Nucleus accumbens (tissue), 56 donors: Measurements from ENCODE around the gene LDLRAD3.

Source experiments
- DNase-seq, 56 donors: peaks; one replicate each; lab custom pipeline; 2025; lab: John Stamatoyannopoulos, UW

Gene LDLRAD3

DNA sequence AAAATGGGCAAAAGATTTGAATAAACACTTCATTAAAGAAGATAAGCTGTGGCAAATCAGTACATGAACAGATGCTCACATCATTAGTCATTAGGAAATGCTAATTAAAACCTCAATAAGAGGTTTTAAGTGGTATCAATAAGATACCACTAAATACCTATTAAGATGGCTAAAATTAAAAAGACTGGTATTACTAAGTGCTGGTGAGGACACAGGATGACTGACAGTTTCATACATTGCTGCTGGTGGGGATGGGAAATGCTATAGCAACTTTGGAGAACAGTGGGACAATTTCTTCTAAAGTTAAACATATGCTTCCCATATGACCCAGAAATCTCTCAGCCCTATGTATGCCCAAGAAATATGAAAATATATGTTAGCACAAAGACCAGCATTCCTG is 276.1 kb downstream of the LDLRAD3 start:
- DNase-seq, result no peak

GRCh38 chr11:36222831-36223635 is 279.2 kb downstream of the LDLRAD3 start:
- DNase-seq, result peak in 1 of 56 donors; percentile 37

DNA sequence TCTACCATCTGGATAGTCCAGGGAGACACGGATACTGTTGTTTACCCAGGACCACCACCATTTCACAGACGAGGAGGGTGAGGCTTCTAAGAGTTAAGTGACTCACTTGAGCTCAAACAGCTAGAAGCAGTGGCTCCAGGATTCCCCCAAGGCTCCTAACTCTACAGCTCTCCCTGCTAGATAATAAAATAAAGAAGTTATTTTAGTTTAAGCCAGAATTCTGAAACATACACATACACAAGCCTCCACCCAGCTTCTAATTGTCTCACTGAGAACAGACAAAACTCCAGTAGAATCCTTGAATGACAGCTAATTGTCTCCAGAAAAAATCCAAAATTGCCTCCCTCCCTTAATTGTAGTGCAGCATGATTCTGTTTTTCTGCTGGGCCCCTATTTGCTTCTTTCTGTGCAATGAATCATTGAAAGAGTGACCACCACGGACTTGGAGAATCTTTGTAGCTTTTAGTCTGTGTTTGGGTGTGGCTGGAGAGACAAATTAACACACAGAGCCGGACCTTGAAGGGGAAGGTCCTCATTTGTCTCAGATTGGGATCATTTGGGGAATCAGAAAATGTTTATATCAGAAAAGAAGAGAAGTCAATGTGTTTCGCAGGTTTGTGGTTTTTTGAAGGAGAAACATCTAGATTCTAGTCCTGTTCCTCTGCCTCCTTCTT is 280.5 kb downstream of the LDLRAD3 start:
- no peak for DNase-seq

DNA sequence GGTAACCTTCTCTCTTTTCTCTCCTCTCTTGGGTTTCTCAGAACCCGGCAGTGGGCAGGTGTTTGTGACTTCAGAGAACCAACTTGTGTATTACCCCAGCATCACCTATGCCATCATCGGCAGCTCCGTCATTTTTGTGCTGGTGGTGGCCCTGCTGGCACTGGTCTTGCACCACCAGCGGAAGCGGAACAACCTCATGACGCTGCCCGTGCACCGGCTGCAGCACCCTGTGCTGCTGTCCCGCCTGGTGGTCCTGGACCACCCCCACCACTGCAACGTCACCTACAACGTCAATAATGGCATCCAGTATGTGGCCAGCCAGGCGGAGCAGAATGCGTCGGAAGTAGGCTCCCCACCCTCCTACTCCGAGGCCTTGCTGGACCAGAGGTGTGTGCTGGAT is 283.2 kb downstream of the LDLRAD3 start:
- DNase-seq, result no peak

- DNase-seq, result no peak
Observed at GRCh38 chr11:36228689-36229088, 284.8 kb downstream of the LDLRAD3 start.

DNA sequence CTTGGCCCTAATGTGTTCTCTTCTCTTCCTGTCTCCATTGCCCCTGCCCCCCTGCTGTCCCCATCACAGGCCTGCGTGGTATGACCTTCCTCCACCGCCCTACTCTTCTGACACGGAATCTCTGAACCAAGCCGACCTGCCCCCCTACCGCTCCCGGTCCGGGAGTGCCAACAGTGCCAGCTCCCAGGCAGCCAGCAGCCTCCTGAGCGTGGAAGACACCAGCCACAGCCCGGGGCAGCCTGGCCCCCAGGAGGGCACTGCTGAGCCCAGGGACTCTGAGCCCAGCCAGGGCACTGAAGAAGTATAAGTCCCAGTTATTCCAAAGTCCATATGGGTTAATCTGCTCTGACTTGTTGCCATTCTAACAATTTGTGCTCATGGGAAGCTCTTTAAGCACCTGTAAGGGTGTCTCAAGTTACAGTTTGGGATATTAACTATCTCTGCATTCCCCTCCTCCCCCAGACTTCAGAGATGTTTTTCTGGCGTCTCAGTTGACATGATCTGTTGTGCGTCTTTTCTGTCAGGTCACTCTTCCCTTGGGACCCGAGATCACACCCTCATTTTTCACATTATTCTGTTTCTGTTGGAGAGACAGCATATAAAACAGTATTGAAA is 285.3 kb downstream of the LDLRAD3 start:
- DNase-seq, result no peak

- peak in 1 of 56 donors; percentile 13 for DNase-seq
Observed at GRCh38 chr11:36230779-36231699, 287.2 kb downstream of the LDLRAD3 start.

DNA sequence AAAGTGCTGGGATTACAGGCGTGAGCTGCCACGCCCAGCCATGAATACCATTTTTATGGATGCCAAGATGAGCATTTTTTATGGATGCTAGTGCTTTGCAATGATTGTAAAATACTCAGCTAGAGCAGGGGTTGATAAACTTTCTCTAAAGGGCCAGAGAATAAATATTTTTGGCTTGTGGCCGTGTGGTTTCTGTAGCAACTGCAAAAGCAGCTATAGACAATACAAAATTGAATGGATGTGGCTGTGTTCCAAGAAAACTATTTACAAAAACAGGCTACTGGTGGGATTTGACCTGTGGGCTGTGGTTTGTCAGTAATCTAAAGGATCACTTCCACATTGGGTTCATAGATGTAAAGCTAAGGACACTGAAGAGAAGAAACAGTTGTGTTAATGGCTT is 289.3 kb downstream of the LDLRAD3 start:
- no peak for DNase-seq

DNA sequence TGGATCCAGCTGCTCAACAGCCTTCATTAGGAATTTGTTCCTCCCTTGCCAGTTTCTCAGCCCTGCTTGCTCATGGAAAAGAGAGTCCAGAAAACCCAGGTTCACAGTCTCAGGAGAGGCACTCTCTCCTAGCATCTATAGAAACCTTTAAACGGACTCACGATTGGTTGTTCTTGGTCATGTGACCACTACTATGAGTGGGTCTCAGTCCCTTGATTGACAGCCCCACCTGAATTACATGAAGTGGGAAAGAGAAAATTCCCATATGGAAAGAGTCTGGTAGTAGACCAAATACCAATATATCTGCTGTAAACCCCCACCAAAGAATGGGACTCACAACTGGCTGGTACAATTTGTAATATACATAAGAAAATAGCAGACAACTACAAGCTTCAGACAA is 291.0 kb downstream of the LDLRAD3 start:
- DNase-seq, result no peak

GRCh38 chr11:36235750-36236149 is 291.9 kb downstream of the LDLRAD3 start:
- no peak for DNase-seq

DNA sequence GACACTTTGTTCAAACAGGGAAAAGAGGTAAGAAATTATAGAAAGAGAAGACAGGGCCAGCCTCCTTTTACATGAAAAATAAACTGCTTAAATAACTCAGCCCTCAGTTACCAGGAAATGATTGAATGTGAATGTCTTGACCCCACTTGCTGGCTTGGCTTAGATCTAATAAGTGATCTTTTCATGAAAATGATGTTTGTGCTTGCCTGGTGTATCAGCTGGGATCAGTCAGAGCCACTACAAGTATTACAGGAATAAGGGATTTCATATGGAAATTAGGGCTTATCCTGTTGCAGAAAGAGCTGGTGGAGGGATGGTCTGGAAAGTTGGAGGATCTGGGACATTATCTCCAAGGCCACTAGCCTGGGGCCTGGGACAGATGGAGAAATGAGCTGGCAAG is 293.5 kb downstream of the LDLRAD3 start:
- DNase-seq, result no peak

- no peak for DNase-seq
Observed at GRCh38 chr11:36238036-36238631, 294.3 kb downstream of the LDLRAD3 start.

DNA sequence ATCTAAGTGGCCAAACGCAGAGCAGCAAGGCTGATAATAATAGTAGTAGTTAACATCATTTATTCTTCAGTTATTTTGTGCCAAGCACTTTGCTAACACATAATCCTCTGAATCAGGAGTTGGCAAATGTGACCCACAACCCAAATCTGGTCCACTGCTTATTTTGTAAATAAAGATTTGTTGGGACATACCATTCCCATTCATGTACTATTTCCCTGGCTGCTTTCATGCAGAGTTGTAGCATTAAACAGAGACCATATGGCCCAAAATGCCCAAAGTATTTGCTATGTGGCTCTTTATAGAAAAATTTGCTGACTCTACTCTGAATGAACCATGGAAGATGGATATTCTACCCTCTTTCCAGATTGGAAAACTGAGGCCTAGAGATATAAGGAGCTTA is 295.0 kb downstream of the LDLRAD3 start:
- DNase-seq, result no peak

DNA sequence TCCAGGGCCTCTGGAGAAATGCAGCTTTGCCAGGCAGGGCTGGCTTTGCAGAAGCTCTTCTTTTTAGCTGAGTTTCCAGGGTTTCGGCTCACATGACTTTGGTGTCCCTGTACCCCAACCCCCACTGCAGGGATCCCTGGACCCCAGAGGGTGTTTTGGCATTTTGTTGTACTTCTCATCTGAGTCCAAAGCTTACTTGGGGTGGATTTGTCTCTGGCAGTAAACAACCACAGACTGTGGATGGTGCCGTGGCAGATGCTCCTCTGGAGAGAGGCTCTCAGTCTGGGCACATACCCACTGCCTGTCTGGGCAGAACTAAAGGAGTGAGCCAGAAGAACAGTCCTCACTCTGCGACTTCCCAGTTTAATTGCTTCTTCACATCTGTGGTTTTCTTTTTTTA is 295.8 kb downstream of the LDLRAD3 start:
- peak in 11 of 56 donors; percentile 7 to 47 (median 22) for DNase-seq

DNA sequence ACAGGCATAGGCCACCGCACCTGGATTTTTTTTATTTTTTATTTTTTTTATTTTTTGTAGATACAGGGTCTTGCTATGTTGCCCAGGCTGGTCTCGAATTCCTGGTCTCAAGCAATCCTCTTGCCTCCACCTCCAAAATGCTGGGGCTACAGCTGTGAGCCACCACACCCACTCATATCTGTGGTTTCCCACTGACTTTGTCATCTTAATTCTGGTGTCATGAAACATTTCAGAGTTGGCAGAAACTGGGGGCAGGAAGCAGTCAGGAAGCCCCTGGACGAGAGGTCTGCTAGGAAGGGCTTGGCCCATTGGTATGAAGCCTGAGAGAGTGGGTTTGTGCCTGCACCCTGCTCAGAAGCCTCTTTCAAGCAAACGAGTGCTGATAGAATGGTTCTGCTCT is 296.3 kb downstream of the LDLRAD3 start:
- DNase-seq, result no peak

GRCh38 chr11:36240801-36241200 is 296.9 kb downstream of the LDLRAD3 start:
- no peak for DNase-seq

- no peak for DNase-seq
Observed at GRCh38 chr11:36241497-36241896, 297.6 kb downstream of the LDLRAD3 start.

- DNase-seq, result no peak
Observed at GRCh38 chr11:36243641-36244040, 299.8 kb downstream of the LDLRAD3 start.

GRCh38 chr11:36247493-36247892 is 303.6 kb downstream of the LDLRAD3 start:
- no peak for DNase-seq

DNA sequence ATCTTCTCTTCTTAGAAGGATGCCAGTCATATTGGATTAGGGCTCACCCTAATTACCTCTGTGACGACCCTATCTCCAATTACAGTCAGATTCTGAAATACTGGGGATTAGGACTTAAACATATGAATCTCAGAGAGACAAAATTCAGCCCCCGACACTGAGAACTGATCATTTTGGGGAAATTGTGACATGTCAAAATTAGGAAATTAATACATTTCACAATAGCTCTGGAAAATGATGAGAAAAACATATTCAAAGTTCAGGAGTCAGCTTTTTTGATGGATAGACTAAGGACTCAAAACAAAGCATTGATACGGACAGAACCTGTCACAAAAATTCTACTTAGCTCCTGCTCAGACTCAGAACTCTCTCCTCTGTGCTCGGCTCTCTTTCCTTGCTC is 304.6 kb downstream of the LDLRAD3 start:
- DNase-seq, result no peak
